IPS-18c (cell line): Measurements from ENCODE around the gene MID2.
"Not testable (repeated sequence)": the region's sequence is repeated elsewhere in the genome, so short reads cannot be mapped to it uniquely, and the experiment has no call there.

Source experiments
- H3K4me3 ChIP-seq: 2 replicates; pipeline ENCODE4 v1.7.0; 2013; ENCODE audit warnings: low read depth, mild to moderate bottlenecking, low read length, moderate library complexity; ENCODE audit not compliant: insufficient read depth
- H3K9me3 ChIP-seq: one replicate; pipeline ENCODE4 v1.6.1; 2013; ENCODE audit warnings: mild to moderate bottlenecking, low read length, moderate library complexity; ENCODE audit not compliant: control insufficient read depth, insufficient read depth

MID2 gene

GRCh38 chrX:107834275-107835201 is 8.9 kb downstream of the MID2 start:
- no peaks in the 10 kb centered on the region for H3K9me3 ChIP-seq
- H3K4me3 ChIP-seq: no peak overlapping the region

DNA sequence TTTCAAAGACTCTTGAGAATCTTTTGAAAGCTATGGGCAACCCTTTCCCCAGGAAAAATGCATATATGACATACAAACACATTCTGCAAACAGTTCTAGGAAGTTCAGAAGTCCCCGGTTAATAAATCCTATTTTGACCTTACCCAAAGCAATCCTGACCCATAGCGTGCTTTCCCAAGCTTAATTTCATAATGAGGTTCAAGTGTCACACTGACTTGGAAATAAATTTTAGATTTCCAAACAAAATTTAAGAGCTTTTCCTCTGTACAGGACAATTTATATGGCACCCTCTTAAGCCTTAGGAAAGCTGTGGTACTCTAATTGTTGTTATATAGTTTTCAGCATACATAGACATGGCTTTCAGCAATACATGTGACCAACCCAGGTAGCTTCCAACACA is 11.3 kb downstream of the MID2 start:
- no peak overlapping the region for H3K4me3 ChIP-seq

GRCh38 chrX:107840971-107841370 is 15.3 kb downstream of the MID2 start:
- no peaks in the 10 kb centered on the region for H3K9me3 ChIP-seq
- H3K4me3 ChIP-seq: no peak overlapping the region

More for the DNA sequence above, 11.3 kb downstream of the MID2 start:
- H3K9me3 ChIP-seq: no peaks in the 10 kb centered on the region

- Histone ChIP-seq H3K4me3 (no peak overlapping the region), H3K9me3 (no peaks in the 10 kb centered on the region)
Measured at GRCh38 chrX:107842715-107843400, 17.2 kb downstream of the MID2 start.

DNA sequence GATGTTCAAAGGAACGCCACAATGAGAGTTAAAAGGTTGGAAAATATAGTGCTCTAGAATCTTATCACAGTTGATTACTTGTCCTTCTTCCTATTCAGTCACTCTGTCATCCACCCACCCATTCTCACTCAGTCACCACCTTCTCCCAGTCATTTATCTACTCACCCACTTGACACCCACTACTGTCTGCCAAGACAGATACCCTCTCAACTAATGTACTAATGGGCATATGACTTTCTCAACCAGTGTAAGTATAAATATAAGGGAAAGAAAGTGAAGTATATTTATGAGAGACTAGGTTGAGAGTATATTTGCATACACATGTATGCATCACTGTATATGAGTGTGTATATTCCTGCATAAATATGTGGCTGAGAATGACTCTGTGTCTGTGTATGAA is 20.0 kb downstream of the MID2 start:
- no peaks in the 10 kb centered on the region for H3K9me3 ChIP-seq
- no peak overlapping the region for H3K4me3 ChIP-seq

GRCh38 chrX:107848591-107848990 is 22.9 kb downstream of the MID2 start:
- Histone ChIP-seq H3K9me3 (no peaks in the 10 kb centered on the region), H3K4me3 (no peak overlapping the region)

DNA sequence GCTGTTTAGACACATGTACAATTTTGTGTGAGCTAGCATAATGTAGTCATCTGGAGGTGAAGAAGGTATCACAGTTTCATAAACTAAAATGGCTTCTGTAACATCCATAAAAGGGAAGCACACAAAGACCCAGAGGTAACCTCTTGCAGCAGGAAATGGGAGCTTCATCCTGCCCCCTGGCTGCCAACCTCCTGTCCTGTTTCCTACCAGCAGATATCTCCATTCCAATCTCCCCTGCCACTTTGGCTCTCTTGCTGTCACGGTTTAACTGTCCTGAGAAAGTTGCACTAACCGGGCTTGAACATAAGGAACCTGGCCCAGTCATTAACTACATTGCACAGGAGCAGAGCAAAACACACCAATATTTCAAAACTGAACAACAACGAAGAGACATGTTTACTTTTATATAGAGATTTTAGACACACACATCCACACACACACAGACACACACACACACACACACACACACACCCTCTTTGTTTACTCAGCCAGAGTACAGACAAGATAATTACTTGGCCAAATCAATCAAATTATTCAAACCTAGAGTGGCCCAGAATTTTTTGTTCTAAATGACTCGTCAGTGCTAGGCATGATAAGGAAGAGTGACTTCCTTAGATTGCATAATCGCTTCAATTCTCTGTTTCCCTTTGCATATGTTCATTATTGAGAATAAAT is 24.2 kb downstream of the MID2 start:
- Histone ChIP-seq H3K9me3 (no peaks in the 10 kb centered on the region), H3K4me3 (no peak overlapping the region)

DNA sequence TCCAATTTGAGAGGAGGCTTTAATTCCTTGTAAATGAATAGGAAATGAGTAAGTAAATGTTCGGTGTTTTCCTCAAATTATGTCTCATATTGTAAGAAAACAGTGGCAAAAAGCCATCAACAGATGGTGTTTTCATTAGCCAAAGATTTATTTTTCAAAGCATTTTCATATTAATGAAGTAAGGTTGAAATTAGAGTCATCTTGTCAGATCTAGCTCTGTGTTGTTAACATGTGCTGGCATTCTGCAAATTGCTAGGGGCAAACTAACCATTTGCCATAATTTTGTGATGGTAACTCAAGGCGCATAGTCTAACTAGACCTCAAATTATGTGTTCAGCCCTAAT is 24.7 kb downstream of the MID2 start:
- Histone ChIP-seq H3K4me3 (no peak overlapping the region), H3K9me3 (no peaks in the 10 kb centered on the region)

- Histone ChIP-seq H3K4me3 (no peak overlapping the region), H3K9me3 (no peaks in the 10 kb centered on the region)
Measured at GRCh38 chrX:107851215-107851614, 25.5 kb downstream of the MID2 start.

- H3K4me3 ChIP-seq, H3K9me3 ChIP-seq: not testable (repeated sequence)
Measured at GRCh38 chrX:107851665-107852064, 26.0 kb downstream of the MID2 start.

- H3K4me3 ChIP-seq: no peak overlapping the region
- H3K9me3 ChIP-seq: no peaks in the 10 kb centered on the region
Measured at GRCh38 chrX:107856289-107856688, 30.6 kb downstream of the MID2 start.

GRCh38 chrX:107857041-107857440 is 31.4 kb downstream of the MID2 start:
- not testable (repeated sequence) for H3K9me3 ChIP-seq, H3K4me3 ChIP-seq

- Histone ChIP-seq H3K4me3 (no peak overlapping the region), H3K9me3 (no peaks in the 10 kb centered on the region)
Measured at GRCh38 chrX:107857837-107858236, 32.2 kb downstream of the MID2 start.

DNA sequence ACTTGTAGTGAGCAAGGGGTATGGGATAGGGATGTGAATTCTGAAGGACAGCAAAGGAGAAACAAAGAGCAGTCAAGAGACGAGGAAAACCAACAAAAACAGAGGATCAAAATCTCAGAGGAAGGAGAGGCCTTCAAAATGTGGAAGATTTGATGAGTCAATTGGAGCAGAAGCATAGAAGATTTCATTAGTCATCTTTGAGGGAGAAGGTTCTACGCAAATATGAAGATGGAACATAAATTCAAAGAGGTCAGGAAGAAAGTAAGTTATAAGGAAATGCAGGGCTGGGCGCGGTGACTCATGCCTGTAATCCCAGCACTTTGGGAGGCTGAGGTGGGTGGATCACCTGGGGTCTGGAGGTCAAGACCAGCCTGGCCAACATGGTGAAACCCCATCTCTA is 35.4 kb downstream of the MID2 start:
- H3K4me3 ChIP-seq: no peak overlapping the region

GRCh38 chrX:107871136-107871535 is 45.5 kb downstream of the MID2 start:
- Histone ChIP-seq H3K9me3 (no peaks in the 10 kb centered on the region), H3K4me3 (no peak overlapping the region)

More for the DNA sequence above, 35.4 kb downstream of the MID2 start:
- H3K9me3 ChIP-seq: no peaks in the 10 kb centered on the region

- Histone ChIP-seq H3K4me3 (no peak overlapping the region), H3K9me3 (no peaks in the 10 kb centered on the region)
Measured at GRCh38 chrX:107878106-107878505, 52.4 kb downstream of the MID2 start.

DNA sequence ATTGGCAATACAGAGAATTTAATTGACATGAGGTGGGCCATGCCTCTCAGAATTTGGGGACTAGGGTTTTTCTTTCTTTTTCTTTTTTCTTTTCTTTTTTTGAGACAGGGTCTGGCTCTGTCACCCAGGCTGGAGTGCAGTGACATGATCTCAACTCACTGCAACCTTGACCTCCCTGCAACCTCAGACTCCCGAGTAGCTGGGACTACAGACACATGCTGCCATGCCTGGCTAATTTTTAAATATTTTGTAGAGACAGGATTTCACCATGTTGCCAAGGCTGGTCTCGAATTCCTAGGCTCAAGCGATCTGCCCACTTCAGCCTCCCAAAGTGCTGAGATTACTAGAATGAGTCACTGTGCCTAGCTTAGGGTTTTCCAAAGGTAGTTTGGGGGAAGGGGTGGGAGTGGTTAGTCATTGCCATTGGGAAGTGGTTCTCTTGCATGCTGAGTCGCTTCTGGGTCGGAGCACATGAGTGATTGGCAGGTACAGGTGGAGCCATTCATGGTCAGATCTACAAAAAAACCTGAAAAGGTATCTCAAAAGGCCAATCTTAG is 54.5 kb downstream of the MID2 start:
- no peaks in the 10 kb centered on the region for H3K9me3 ChIP-seq

GRCh38 chrX:107894038-107894437 is 68.4 kb downstream of the MID2 start:
- Histone ChIP-seq H3K4me3 (no peak overlapping the region), H3K9me3 (no peaks in the 10 kb centered on the region)

More for the DNA sequence above, 54.5 kb downstream of the MID2 start:
- no peak overlapping the region for H3K4me3 ChIP-seq
